ENCODE measurements around the gene UGP2. TPM values are rescaled to one million over a fixed set of nuclear protein-coding genes. Genes with fewer than 3 reads are reported as not detected.
"Not testable (repeated sequence)": the region's sequence is repeated elsewhere in the genome, so short reads cannot be mapped to it uniquely, and the experiment has no call there.

UGP2 gene
- total RNA-seq, 1 donor from 2014 or later = 69.9 TPM

DNA sequence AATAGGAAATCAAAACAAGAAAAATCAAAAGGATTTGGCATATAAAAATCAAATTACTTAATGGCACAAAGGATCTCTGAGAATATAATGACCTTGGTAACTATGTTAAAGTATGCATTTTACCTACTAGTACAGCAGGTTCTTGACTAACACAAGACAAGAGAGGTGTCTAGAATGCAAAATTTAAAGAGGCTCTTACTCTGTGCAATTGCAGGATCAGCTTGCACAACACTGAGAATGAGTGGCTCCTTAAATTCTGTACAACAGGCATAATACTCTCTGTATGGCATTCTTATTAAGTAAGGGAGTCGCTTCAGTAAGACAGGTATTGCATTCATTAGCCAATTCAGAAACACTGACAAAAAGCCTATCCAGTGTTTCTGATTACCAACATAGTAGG lies 72.6 kb downstream of the UGP2 start:
- DNase-seq (ENCODE audit: low read depth) = no peak
- H3K27me3 ChIP-seq (ENCODE audit: control insufficient read depth, insufficient read depth, low read length) = no peaks in the 10 kb centered on the region
- H3K4me3 ChIP-seq (ENCODE audit: low read depth, low read length) = no peak overlapping the region
- TF ChIP-seq, protein P1, sequence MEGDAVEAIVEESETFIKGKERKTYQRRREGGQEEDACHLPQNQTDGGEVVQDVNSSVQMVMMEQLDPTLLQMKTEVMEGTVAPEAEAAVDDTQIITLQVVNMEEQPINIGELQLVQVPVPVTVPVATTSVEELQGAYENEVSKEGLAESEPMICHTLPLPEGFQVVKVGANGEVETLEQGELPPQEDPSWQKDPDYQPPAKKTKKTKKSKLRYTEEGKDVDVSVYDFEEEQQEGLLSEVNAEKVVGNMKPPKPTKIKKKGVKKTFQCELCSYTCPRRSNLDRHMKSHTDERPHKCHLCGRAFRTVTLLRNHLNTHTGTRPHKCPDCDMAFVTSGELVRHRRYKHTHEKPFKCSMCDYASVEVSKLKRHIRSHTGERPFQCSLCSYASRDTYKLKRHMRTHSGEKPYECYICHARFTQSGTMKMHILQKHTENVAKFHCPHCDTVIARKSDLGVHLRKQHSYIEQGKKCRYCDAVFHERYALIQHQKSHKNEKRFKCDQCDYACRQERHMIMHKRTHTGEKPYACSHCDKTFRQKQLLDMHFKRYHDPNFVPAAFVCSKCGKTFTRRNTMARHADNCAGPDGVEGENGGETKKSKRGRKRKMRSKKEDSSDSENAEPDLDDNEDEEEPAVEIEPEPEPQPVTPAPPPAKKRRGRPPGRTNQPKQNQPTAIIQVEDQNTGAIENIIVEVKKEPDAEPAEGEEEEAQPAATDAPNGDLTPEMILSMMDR (IDR thresholded peaks at IDR 0.05; ENCODE audit: insufficient read depth, low read length, poor library complexity, severe bottlenecking) = no peak
- no peaks in the 10 kb centered on the region for H3K36me3 ChIP-seq (ENCODE audit: control insufficient read depth, insufficient read depth, low read length)

DNA sequence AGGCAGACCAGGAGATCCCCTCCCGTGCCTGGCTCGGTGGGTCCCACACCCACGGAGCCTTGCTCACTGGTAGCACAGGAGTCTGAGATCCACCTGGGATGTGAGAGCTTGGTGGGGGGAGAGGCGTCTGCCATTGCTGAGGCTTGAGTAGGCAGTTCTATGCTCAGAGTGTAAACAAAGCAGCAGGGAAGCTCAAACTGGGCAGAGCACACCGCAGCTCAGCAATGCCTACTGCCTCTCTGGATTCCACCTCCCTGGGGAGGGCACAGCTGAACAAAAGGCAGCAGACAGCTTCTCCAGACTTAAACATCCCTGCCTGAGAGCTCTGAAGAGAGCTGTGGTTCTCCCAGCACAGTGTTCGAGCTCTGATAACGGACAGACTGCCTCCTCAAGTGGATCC lies 85.1 kb downstream of the UGP2 start:
- TF ChIP-seq, protein P1 (IDR thresholded peaks at IDR 0.05; ENCODE audit: insufficient read depth, low read length, poor library complexity, severe bottlenecking) = no peak
- Histone ChIP-seq H3K4me3 (ENCODE audit: low read depth, low read length) (no peak overlapping the region), H3K27me3 (ENCODE audit: control insufficient read depth, insufficient read depth, low read length) (no peaks in the 10 kb centered on the region), H3K36me3 (ENCODE audit: control insufficient read depth, insufficient read depth, low read length) (no peaks in the 10 kb centered on the region)
- DNase-seq (ENCODE audit: low read depth) = no peak

DNA sequence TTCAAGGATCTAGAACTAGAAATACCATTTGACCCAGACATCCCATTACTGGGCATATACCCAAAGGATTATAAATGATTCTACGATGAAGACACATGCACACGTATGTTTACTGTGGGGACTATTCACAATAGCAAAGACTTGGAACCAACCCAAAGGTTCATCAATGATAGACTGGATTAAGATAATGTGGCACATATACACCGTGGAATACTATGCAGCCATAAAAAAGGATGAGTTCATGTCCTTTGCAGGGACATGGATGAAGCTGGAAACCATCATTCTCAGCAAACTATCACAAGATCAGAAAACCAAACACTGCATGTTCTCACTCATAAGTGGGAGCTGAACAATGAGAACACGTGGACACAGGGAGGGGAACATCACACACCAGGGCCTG lies 90.4 kb downstream of the UGP2 start:
- not testable (repeated sequence) for DNase-seq (ENCODE audit: low read depth); H3K36me3 ChIP-seq (ENCODE audit: control insufficient read depth, insufficient read depth, low read length); H3K27me3 ChIP-seq (ENCODE audit: control insufficient read depth, insufficient read depth, low read length); H3K4me3 ChIP-seq (ENCODE audit: low read depth, low read length)

Other genes starting within 250 kb of the UGP2 start
- 15.9 and 17.7 TPM in 2 replicates for gene VPS54, start 177.5 kb downstream of the UGP2 start, total RNA-seq